NCI-H1436 treated with DMSO at 0.1 percent for 48 hours (cell line): ENCODE results near the gene RBL1.

Experiments used
- DNase-seq: peaks from one replicate; lab custom pipeline; 2025; lab: John Stamatoyannopoulos, UW

The RBL1 gene

GRCh38 chr20:36950414-36951197 is 145.2 kb downstream of the RBL1 start:
- no peak for DNase-seq
